Measurements from ENCODE around the gene FKRP. TPM values are rescaled to one million over a fixed set of nuclear protein-coding genes. Genes with fewer than 3 reads are reported as not detected.

FKRP gene
- total and polyA plus RNA-seq, 2 of the 13 experiments (the other 11 are each of a cell fraction or from before 2014, with no cell fraction given), result 7.3 to 9.8 TPM

GRCh38 chr19:46745521-46746280, at the start of gene FKRP (continued):
- 0 out of 2 replicates have a peak, but pooled peaks have one; percentile 14 for TF ChIP-seq ZHX1 (CRISPR knock-in tag; IDR thresholded peaks at IDR 0.05; ENCODE audit: low read depth)
- TF ChIP-seq KLF15 (CRISPR knock-in tag; IDR thresholded peaks at IDR 0.05; ENCODE audit: borderline replicate concordance), result no peak
- TF ChIP-seq, protein P1, sequence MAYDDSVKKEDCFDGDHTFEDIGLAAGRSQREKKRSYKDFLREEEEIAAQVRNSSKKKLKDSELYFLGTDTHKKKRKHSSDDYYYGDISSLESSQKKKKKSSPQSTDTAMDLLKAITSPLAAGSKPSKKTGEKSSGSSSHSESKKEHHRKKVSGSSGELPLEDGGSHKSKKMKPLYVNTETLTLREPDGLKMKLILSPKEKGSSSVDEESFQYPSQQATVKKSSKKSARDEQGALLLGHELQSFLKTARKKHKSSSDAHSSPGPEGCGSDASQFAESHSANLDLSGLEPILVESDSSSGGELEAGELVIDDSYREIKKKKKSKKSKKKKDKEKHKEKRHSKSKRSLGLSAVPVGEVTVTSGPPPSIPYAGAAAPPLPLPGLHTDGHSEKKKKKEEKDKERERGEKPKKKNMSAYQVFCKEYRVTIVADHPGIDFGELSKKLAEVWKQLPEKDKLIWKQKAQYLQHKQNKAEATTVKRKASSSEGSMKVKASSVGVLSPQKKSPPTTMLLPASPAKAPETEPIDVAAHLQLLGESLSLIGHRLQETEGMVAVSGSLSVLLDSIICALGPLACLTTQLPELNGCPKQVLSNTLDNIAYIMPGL (CRISPR knock-in tag; IDR thresholded peaks at IDR 0.05; ENCODE audit: borderline replicate concordance in 1 of 2, low read depth in 1 of 2), result peak in 1 of 2 experiments; percentile 75; a peak in 1 of 4 replicates
- TF ChIP-seq, protein P2, sequence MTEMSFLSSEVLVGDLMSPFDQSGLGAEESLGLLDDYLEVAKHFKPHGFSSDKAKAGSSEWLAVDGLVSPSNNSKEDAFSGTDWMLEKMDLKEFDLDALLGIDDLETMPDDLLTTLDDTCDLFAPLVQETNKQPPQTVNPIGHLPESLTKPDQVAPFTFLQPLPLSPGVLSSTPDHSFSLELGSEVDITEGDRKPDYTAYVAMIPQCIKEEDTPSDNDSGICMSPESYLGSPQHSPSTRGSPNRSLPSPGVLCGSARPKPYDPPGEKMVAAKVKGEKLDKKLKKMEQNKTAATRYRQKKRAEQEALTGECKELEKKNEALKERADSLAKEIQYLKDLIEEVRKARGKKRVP (CRISPR knock-in tag; IDR thresholded peaks at IDR 0.05), result no peak
- 0 out of 2 replicates have a peak, but pooled peaks have one; percentile 35 for TF ChIP-seq ZNF564 (CRISPR knock-in tag; IDR thresholded peaks at IDR 0.05)
- no peak for TF ChIP-seq MXD3 (CRISPR knock-in tag; IDR thresholded peaks at IDR 0.05)
- TF ChIP-seq GFI1 (CRISPR knock-in tag; IDR thresholded peaks at IDR 0.05; ENCODE audit: borderline replicate concordance), result no peak
- peak; percentile 31; the same call in 1 of the 2 replicates for TF ChIP-seq MYC (CRISPR knock-in tag; IDR thresholded peaks at IDR 0.05; ENCODE audit: borderline replicate concordance)
- peak; percentile 13; the same call in 1 of the 2 replicates for TF ChIP-seq SALL2 (CRISPR knock-in tag; IDR thresholded peaks at IDR 0.05)
- 0 out of 2 replicates have a peak, but pooled peaks have one; percentile 12 for TF ChIP-seq POLR2AphosphoS5 (IDR thresholded peaks at IDR 0.05; ENCODE audit: low read depth, low read length)
- TF ChIP-seq ZNF891 (CRISPR knock-in tag; IDR thresholded peaks at IDR 0.05), result 0 out of 2 replicates have a peak, but pooled peaks have one; percentile 63
- no peak for TF ChIP-seq TRAFD1 (CRISPR knock-in tag; IDR thresholded peaks at IDR 0.05; ENCODE audit: borderline replicate concordance)
- no peak for TF ChIP-seq ZUFSP (CRISPR knock-in tag; IDR thresholded peaks at IDR 0.05; ENCODE audit: borderline replicate concordance)
- TF ChIP-seq ZNF432 (CRISPR knock-in tag; IDR thresholded peaks at IDR 0.05; ENCODE audit: borderline replicate concordance), result no peak
- no peak for TF ChIP-seq GLI4 (CRISPR knock-in tag; IDR thresholded peaks at IDR 0.05; ENCODE audit: borderline replicate concordance)
- TF ChIP-seq NRL (CRISPR knock-in tag; IDR thresholded peaks at IDR 0.05; ENCODE audit: borderline replicate concordance), result peak; percentile 64; the same call in 1 of the 2 replicates
